ENCODE results near the gene STK17B. TPM values are rescaled to one million over a fixed set of nuclear protein-coding genes. Genes with fewer than 3 reads are reported as not detected.

Gene STK17B
- total and polyA plus RNA-seq, 10 of the 15 experiments (the other 5 are each of a cell fraction or from before 2014, with no cell fraction given) = 21.2 to 108 (median 53.7) TPM

DNA sequence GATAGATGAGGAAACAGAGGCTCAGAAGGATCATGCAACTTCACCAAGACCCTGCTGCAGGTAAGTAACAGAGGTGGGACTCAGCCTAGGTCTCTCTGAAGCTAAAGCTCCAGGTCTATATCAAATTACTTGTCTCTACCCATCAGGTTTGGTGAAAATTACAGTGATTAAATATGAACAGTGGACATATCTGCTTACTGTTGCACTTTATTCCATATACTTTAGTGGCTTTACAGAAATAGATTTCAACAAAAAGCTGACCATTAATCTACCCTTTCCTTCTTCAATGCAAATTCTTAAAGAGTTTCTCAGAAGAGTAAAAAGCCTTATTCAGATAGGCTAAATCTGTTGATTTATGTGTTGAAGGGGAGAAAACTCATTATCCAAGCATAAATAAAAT lies 42.8 kb upstream of the STK17B start:
- ATAC-seq = no peak
- H2AFZ ChIP-seq (ENCODE audit: control insufficient read depth, low read depth, low read length) = no peak overlapping the region
- BruUV-seq (replicated peaks) = no TSS peak
- RAD21 ChIA-PET (ENCODE audit: unreplicated experiment) = interaction anchor here (1.0 to 2.1 kb wide), 7 partner anchors 9 to 39 kb away, joined by 3 to 6 read pairs (median 3); no protein-coding TSS in a partner anchor
- no peak for TF ChIP-seq CREM (IDR thresholded peaks at IDR 0.05; ENCODE audit: low read depth)
- TF ChIP-seq CREB1 (IDR thresholded peaks at IDR 0.05; ENCODE audit: low read depth) = no peak
- no peak for TF ChIP-seq KDM1A (IDR thresholded peaks at IDR 0.05; ENCODE audit: borderline replicate concordance)
- no peak for TF ChIP-seq PRDM15 (CRISPR knock-in tag; IDR thresholded peaks at IDR 0.05)
- TF ChIP-seq MYC (IDR thresholded peaks at IDR 0.05; ENCODE audit: insufficient read depth, insufficient read length, insufficient replicate concordance, low read length, severe bottlenecking) = no peak
- no peak for TF ChIP-seq JUND (IDR thresholded peaks at IDR 0.05; ENCODE audit: low read depth, low read length)
- no peak for TF ChIP-seq SUZ12 (IDR thresholded peaks at IDR 0.05; ENCODE audit: unreplicated experiment)
- TF ChIP-seq STAT1 (conservative IDR thresholded peaks at IDR 0.05) = no peak
- TF ChIP-seq IRF5 (IDR thresholded peaks at IDR 0.05; ENCODE audit: borderline replicate concordance) = no peak
- TF ChIP-seq ETV6 (conservative IDR thresholded peaks at IDR 0.05 in 1 of 2, IDR thresholded peaks at IDR 0.05 in 1 of 2; ENCODE audit: borderline replicate concordance in 1 of 2, low read depth in 1 of 2) = no peak
- no peak for TF ChIP-seq EED (IDR thresholded peaks at IDR 0.05; ENCODE audit: low read depth)
- DNase-seq (ENCODE audit: low read depth, low spot score) = no peak
- no peak for FAIRE-seq
- POLR2A ChIA-PET = interaction anchor here (0.7 to 2.6 kb wide), 5 partner anchors 9 to 34 kb away, joined by 3 to 14 read pairs (median 4); no protein-coding TSS in a partner anchor
- CTCF ChIA-PET = interaction anchor here (0.9 to 1.4 kb wide), 6 partner anchors 9 to 136 kb away, joined by 3 to 4 read pairs (median 3); no protein-coding TSS in a partner anchor
- intact Hi-C loops (cut with micrococcal nuclease; ENCODE audit: unreplicated experiment) (no loop called here), in situ Hi-C loops (cut with MboI) (no loop called here)
- no peak overlapping the region for H3K4me2 ChIP-seq (ENCODE audit: control insufficient read depth, insufficient read depth)
- H3K4me1 ChIP-seq (ENCODE audit: control insufficient read depth, insufficient read depth, low read length) = peaks cover 14% of the 10 kb centered on the region
- H3K4me3 ChIP-seq = no peak overlapping the region
- no peaks in the 10 kb centered on the region; the same call in 2 of the 3 replicates for H3K9me3 ChIP-seq (replicated peaks; ENCODE audit: control insufficient read depth, insufficient read depth, low read length)
- H3K27me3 ChIP-seq (replicated peaks in 1 of 2; ENCODE audit: control insufficient read depth in 2 of 2, insufficient read depth in 2 of 2, low read length in 1 of 2) = no peaks in the 10 kb centered on the region
- H3K27ac ChIP-seq (ENCODE audit: control insufficient read depth, insufficient read depth) = no peak overlapping the region
- H3K79me2 ChIP-seq (ENCODE audit: control insufficient read depth, insufficient read depth, low read length) = no peaks in the 10 kb centered on the region
- SMC1A ChIA-PET (ENCODE audit: uncharacterized antibody, unreplicated experiment) = interaction anchor here (0.7 to 3.7 kb wide), 15 partner anchors 9 to 136 kb away, joined by 3 to 24 read pairs (median 5); no protein-coding TSS in a partner anchor
- H3K9ac ChIP-seq (ENCODE audit: control insufficient read depth, insufficient read depth, low read length) = no peak overlapping the region
- H3K36me3 ChIP-seq (ENCODE audit: control insufficient read depth in 2 of 2, insufficient read depth in 2 of 2, low read length in 1 of 2) = 0 out of 4 replicates have a peak, but pooled peaks cover 0 to 3% of the 10 kb centered on the region in 2 experiments
- H4K20me1 ChIP-seq (ENCODE audit: control insufficient read depth, insufficient read depth) = no peaks in the 10 kb centered on the region

Measured in GM12878 (cell line).